ENCODE data around the gene PAPSS2.

PAPSS2 gene

DNA sequence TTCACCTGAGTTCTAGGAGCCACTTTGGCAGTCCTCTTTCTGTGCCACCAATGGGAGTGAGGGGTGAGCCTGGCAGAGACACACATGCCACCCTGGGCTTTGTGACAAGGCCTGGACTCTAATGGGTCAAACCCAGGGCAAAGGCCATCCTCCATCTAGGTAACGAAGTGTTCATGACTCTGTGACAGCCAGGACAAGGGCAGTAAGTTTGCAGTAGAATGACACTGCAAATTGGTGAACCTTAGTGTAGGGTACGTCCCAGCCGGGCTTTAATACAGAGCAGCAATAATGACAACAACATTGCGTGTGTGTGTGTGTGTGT is 43.3 kb downstream of the PAPSS2 start:
- TF ChIP-seq, protein P1, sequence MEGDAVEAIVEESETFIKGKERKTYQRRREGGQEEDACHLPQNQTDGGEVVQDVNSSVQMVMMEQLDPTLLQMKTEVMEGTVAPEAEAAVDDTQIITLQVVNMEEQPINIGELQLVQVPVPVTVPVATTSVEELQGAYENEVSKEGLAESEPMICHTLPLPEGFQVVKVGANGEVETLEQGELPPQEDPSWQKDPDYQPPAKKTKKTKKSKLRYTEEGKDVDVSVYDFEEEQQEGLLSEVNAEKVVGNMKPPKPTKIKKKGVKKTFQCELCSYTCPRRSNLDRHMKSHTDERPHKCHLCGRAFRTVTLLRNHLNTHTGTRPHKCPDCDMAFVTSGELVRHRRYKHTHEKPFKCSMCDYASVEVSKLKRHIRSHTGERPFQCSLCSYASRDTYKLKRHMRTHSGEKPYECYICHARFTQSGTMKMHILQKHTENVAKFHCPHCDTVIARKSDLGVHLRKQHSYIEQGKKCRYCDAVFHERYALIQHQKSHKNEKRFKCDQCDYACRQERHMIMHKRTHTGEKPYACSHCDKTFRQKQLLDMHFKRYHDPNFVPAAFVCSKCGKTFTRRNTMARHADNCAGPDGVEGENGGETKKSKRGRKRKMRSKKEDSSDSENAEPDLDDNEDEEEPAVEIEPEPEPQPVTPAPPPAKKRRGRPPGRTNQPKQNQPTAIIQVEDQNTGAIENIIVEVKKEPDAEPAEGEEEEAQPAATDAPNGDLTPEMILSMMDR (IDR thresholded peaks at IDR 0.05; ENCODE audit: control insufficient read depth, extremely low read depth, insufficient read depth): no peak
- no peak for DNase-seq (ENCODE audit: low read depth)
- H3K4me3 ChIP-seq (ENCODE audit: low read depth, low read length): no peak overlapping the region

DNA sequence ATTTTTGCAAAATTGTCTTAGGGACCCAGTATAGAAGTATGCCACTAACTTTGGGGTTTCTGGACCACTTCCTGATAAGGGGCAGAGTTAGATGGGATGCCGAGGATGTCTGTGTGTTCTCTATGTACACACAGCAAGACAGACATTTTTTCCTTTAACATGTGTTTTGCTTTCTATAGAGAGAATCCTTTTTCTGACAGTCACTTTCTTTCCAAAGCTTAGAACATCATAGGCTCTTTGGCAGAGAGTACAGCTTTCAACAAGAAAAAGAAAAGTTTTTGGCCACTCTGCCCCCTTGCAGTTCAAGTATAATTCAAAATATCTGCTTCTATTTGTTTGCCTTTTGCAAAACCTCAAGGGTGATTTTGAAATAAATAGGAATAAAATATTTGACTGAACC is 44.1 kb downstream of the PAPSS2 start:
- TF ChIP-seq, protein P1 (IDR thresholded peaks at IDR 0.05; ENCODE audit: control insufficient read depth, extremely low read depth, insufficient read depth): no peak
- no peak for DNase-seq (ENCODE audit: low read depth)
- no peak overlapping the region for H3K4me3 ChIP-seq (ENCODE audit: low read depth, low read length)

DNA sequence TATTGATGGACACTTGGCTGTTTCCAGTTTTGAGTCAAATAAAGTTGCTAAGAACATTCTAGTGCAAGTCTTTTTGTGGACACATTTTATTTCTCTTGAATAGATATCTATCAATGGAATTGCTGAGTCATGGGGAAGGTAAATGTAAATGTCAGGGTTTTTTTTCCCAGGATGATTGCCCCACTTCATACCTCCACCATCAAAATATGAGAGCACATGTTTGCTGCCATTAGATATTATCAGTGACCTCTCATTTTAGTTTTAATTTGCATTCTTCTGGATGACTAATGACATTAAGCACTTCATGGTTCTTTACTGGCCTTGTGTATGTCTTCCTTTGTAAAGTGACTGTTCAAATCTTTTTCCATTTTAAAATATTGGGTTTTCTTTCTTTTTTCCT is 45.7 kb downstream of the PAPSS2 start:
- TF ChIP-seq, protein P1 (IDR thresholded peaks at IDR 0.05; ENCODE audit: control insufficient read depth, extremely low read depth, insufficient read depth): no peak
- H3K4me3 ChIP-seq (ENCODE audit: low read depth, low read length): no peak overlapping the region
- no peak for DNase-seq (ENCODE audit: low read depth)

DNA sequence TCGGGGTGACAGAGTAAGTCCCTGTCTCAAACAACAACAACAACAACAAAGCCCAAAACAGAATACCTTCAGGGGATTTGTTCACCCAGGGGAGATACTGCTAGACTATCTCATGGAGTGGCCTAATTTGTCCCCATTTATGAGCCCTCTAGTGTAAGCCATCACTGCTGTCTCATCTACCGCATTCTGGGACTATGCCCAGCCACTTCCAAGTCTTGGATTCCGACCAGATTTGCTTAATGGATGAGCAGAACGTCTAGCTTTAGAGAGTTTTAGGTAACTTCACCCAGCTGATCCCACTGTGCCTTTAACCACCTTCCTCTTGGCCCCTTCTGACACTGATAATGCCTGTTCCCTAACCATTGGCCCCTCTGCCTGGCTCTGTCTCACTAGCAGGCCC is 47.1 kb downstream of the PAPSS2 start:
- TF ChIP-seq, protein P1 (IDR thresholded peaks at IDR 0.05; ENCODE audit: control insufficient read depth, extremely low read depth, insufficient read depth): no peak
- no peak overlapping the region for H3K4me3 ChIP-seq (ENCODE audit: low read depth, low read length)
- no peak for DNase-seq (ENCODE audit: low read depth)

DNA sequence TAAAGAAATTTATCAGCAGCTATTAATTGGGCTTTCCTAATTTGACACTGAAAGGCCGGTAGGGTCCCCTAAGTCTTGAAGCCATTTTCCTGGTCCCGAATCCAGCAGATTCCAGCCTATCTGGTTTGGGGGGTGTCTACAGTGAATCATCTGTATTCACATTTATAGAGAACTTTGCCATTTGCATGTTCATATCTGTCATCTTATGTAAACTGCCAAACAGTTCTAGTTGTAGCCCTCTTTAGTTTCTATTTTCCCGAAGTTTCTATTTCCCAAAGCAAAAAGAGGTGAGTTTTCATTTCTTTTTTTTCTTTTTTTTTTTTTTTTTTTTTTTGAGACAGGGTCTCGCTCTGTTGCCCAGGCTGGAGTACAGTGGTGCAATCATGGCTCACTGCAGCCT is 47.6 kb downstream of the PAPSS2 start:
- TF ChIP-seq, protein P1 (IDR thresholded peaks at IDR 0.05; ENCODE audit: control insufficient read depth, extremely low read depth, insufficient read depth): no peak
- H3K4me3 ChIP-seq (ENCODE audit: low read depth, low read length): no peak overlapping the region
- DNase-seq (ENCODE audit: low read depth): no peak

DNA sequence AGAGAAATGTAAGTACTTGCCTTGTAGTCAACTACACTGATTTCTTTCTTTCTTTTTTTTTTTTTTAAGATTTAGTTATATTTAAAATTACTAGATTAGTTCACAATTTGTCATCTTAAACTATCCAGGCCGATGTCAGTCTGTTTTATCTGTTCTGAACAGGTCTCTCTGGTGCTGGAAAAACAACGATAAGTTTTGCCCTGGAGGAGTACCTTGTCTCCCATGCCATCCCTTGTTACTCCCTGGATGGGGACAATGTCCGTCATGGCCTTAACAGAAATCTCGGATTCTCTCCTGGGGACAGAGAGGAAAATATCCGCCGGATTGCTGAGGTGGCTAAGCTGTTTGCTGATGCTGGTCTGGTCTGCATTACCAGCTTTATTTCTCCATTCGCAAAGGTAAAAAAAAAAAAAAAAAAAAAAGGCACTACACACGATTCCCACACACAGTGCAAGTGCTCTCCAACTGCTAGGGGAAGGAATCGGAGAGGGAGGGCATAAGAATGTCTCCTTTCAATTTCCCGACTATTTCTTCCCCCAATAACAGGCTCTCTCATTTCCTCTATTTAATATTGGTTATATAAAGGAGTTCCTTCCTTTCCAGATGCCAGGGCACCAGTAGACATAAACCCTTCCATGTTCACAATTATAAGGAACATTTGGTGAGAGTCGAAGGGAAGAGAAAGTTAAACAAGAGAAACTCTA is 53.4 kb downstream of the PAPSS2 start:
- DNase-seq (ENCODE audit: low read depth): no peak
- TF ChIP-seq, protein P1 (IDR thresholded peaks at IDR 0.05; ENCODE audit: control insufficient read depth, extremely low read depth, insufficient read depth): no peak
- H3K4me3 ChIP-seq (ENCODE audit: low read depth, low read length): no peak overlapping the region

DNA sequence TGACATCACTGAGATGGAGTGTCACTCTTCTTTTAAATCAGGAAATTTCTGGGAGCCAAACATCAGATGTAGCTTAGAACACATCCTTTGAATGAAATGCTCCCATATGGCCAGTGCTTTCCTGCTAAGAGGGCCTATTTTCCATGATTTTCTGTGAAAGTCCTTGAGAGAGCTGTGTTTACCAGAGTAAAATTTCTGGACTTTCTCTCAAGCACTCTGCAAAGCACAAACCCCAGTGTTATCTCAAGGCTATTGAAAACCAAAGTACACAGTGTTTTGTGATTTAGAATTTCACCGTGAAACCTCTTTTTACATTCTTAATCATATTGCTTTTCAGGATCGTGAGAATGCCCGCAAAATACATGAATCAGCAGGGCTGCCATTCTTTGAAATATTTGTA is 54.0 kb downstream of the PAPSS2 start:
- DNase-seq (ENCODE audit: low read depth): no peak
- TF ChIP-seq, protein P1 (IDR thresholded peaks at IDR 0.05; ENCODE audit: control insufficient read depth, extremely low read depth, insufficient read depth): no peak
- H3K4me3 ChIP-seq (ENCODE audit: low read depth, low read length): no peak overlapping the region

Data from LNCaP clone FGC (cell line).